ENCODE results near the gene MALL.
"Not testable (repeated sequence)": the region's sequence is repeated elsewhere in the genome, so short reads cannot be mapped to it uniquely, and the experiment has no call there.

Gene MALL

GRCh38 chr2:110115291-110116032, at the start of gene MALL:
Gene MALL, minus strand, starts transcription at chr2:110115822. Its CDS starts 30 bp downstream, at chr2:110115792.
- no peak for DNase-seq (ENCODE audit: low read depth, low spot score)
- no peak for TF ChIP-seq FOXP2 (optimal IDR thresholded peaks at IDR 0.05; ENCODE audit: control extremely low read depth, extremely low read length, insufficient read depth)
- TF ChIP-seq EZH2 (IDR thresholded peaks at IDR 0.05), result no peak
- TF ChIP-seq POLR2AphosphoS5 (IDR thresholded peaks at IDR 0.05; ENCODE audit: borderline replicate concordance, low read depth, low read length), result no peak
- Histone ChIP-seq H3K36me3 (ENCODE audit: insufficient read depth, low read length) (no peaks in the 10 kb centered on the region), H3K27ac (no peak within 1 kb of the TSS), H3K4me3 (peak within 1 kb of the TSS; percentile 25), H3K9me3 (ENCODE audit: low read depth, low read length) (no peaks in the 10 kb centered on the region), H3K9ac (ENCODE audit: insufficient read length) (no peak within 1 kb of the TSS)

DNA sequence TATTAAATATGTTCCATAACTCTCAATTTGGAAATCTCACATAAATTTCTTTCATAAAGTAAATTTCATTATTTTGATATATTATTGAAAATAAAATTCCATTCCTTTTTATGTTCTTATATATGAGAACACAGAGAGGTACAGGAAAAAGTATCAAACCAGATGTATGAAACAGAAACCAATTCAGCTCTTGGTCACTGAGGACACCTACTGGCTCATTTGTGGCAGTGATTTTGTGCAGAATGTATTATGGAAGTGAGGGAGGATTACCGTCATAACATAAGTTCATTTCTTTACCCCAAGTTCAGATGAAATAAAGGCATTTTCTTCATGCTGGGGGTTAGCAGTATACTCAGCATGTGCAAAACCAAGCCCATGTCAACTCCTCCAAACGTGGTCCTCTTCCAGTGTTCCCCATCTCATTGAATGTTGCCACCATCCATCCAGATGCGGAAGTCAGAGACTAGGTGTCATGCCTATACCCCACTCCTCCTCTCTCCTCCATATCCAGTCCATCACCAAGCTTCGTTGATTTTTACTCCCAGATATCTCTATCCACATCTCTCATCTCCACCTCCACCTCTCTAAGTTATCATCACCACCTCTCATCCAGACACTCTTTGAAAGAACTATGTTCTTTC, 41.7 kb upstream of the MALL start:
- H3K9ac ChIP-seq (ENCODE audit: insufficient read length), result no peak overlapping the region

GRCh38 chr2:110154828-110155227, 39.2 kb upstream of the MALL start:
- not testable (repeated sequence) for H3K36me3 ChIP-seq (ENCODE audit: insufficient read depth, low read length); DNase-seq (ENCODE audit: low read depth, low spot score); H3K9me3 ChIP-seq (ENCODE audit: low read depth, low read length); H3K9ac ChIP-seq (ENCODE audit: insufficient read length); H3K4me3 ChIP-seq; H3K27ac ChIP-seq

More for the DNA sequence above, 41.7 kb upstream of the MALL start:
- Histone ChIP-seq H3K4me3 (no peak overlapping the region), H3K9me3 (ENCODE audit: low read depth, low read length) (no peaks in the 10 kb centered on the region), H3K27ac (no peak overlapping the region), H3K36me3 (ENCODE audit: insufficient read depth, low read length) (no peaks in the 10 kb centered on the region)
- DNase-seq (ENCODE audit: low read depth, low spot score), result peak; percentile 16
- TF ChIP-seq FOXP2 (optimal IDR thresholded peaks at IDR 0.05; ENCODE audit: control extremely low read depth, extremely low read length, insufficient read depth) (no peak), EZH2 (IDR thresholded peaks at IDR 0.05) (no peak), POLR2AphosphoS5 (IDR thresholded peaks at IDR 0.05; ENCODE audit: borderline replicate concordance, low read depth, low read length) (no peak)

- H3K27ac ChIP-seq; H3K36me3 ChIP-seq (ENCODE audit: insufficient read depth, low read length); H3K9ac ChIP-seq (ENCODE audit: insufficient read length); DNase-seq (ENCODE audit: low read depth, low spot score); H3K4me3 ChIP-seq; H3K9me3 ChIP-seq (ENCODE audit: low read depth, low read length): not testable (repeated sequence)
Measured at GRCh38 chr2:110154188-110154587, 38.6 kb upstream of the MALL start.

DNA sequence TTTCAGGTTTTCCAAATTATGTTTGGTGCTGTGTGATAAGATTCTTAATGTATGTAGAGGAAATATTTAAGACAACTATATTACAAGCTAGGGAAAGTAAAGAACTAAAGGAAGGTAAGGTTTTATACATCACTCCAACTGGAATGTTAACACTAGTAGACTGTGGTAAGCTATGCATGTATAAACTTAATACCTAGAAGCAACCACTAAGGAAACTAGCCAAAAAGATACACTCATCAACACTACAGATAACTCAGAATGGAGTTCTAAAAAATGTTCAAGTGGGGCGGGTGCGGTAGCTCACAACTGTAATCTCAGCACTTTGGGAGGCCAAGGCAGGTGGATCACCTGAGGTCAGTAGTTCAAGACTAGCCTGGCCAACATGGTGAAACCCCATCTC, 37.8 kb upstream of the MALL start:
- DNase-seq (ENCODE audit: low read depth, low spot score), result no peak
- no peak overlapping the region for H3K27ac ChIP-seq
- H3K9me3 ChIP-seq (ENCODE audit: low read depth, low read length), result no peaks in the 10 kb centered on the region
- no peak for TF ChIP-seq FOXP2 (optimal IDR thresholded peaks at IDR 0.05; ENCODE audit: control extremely low read depth, extremely low read length, insufficient read depth)
- TF ChIP-seq POLR2AphosphoS5 (IDR thresholded peaks at IDR 0.05; ENCODE audit: borderline replicate concordance, low read depth, low read length), result no peak
- TF ChIP-seq EZH2 (IDR thresholded peaks at IDR 0.05), result no peak
- H3K4me3 ChIP-seq, result no peak overlapping the region
- H3K36me3 ChIP-seq (ENCODE audit: insufficient read depth, low read length), result no peaks in the 10 kb centered on the region
- no peak overlapping the region for H3K9ac ChIP-seq (ENCODE audit: insufficient read length)

GRCh38 chr2:110152943-110153342, 37.3 kb upstream of the MALL start:
- DNase-seq (ENCODE audit: low read depth, low spot score), result no peak
- TF ChIP-seq FOXP2 (optimal IDR thresholded peaks at IDR 0.05; ENCODE audit: control extremely low read depth, extremely low read length, insufficient read depth), result no peak
- no peak for TF ChIP-seq EZH2 (IDR thresholded peaks at IDR 0.05)
- TF ChIP-seq POLR2AphosphoS5 (IDR thresholded peaks at IDR 0.05; ENCODE audit: borderline replicate concordance, low read depth, low read length), result no peak
- Histone ChIP-seq H3K36me3 (ENCODE audit: insufficient read depth, low read length) (no peaks in the 10 kb centered on the region), H3K4me3 (no peak overlapping the region), H3K9me3 (ENCODE audit: low read depth, low read length) (no peaks in the 10 kb centered on the region), H3K27ac (no peak overlapping the region), H3K9ac (ENCODE audit: insufficient read length) (no peak overlapping the region)

GRCh38 chr2:110149330-110150220, 34.0 kb upstream of the MALL start:
- no peak overlapping the region for H3K4me3 ChIP-seq
- no peak for DNase-seq (ENCODE audit: low read depth, low spot score)
- H3K9ac ChIP-seq (ENCODE audit: insufficient read length), result no peak overlapping the region
- no peaks in the 10 kb centered on the region for H3K36me3 ChIP-seq (ENCODE audit: insufficient read depth, low read length)
- no peaks in the 10 kb centered on the region for H3K9me3 ChIP-seq (ENCODE audit: low read depth, low read length)
- H3K27ac ChIP-seq, result no peak overlapping the region
- TF ChIP-seq EZH2 (IDR thresholded peaks at IDR 0.05) (no peak), FOXP2 (optimal IDR thresholded peaks at IDR 0.05; ENCODE audit: control extremely low read depth, extremely low read length, insufficient read depth) (no peak), POLR2AphosphoS5 (IDR thresholded peaks at IDR 0.05; ENCODE audit: borderline replicate concordance, low read depth, low read length) (no peak)

DNA sequence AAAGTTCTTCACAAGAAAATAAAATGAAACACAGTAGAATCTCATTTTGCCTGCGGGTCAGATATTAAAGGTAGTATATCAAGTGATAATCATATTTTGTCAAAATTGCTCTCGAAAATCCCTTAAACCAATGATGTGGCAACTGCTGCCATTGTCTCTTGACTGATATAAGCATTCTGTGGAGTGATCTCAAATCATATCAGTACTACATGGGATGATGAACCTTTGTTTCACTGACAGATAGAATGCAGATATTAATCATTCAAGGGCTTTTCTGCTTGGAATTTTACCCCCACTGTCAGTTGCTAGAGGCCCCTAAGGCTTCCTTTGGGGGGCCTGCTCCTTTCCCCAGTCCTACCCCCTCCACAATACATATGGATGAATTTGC, 31.3 kb upstream of the MALL start:
- no peak overlapping the region for H3K9ac ChIP-seq (ENCODE audit: insufficient read length)
- H3K9me3 ChIP-seq (ENCODE audit: low read depth, low read length), result no peaks in the 10 kb centered on the region
- no peak overlapping the region for H3K4me3 ChIP-seq
- TF ChIP-seq EZH2 (IDR thresholded peaks at IDR 0.05) (no peak), POLR2AphosphoS5 (IDR thresholded peaks at IDR 0.05; ENCODE audit: borderline replicate concordance, low read depth, low read length) (no peak), FOXP2 (optimal IDR thresholded peaks at IDR 0.05; ENCODE audit: control extremely low read depth, extremely low read length, insufficient read depth) (no peak)
- no peaks in the 10 kb centered on the region for H3K36me3 ChIP-seq (ENCODE audit: insufficient read depth, low read length)
- no peak overlapping the region for H3K27ac ChIP-seq
- DNase-seq (ENCODE audit: low read depth, low spot score), result no peak
